Natural killer cell (primary cell): ENCODE data around the gene VMP1. TPM values are rescaled to one million over a fixed set of nuclear protein-coding genes. Genes with fewer than 3 reads are reported as not detected.
A peak's percentile ranks its signal among the peaks of the same experiment; 100 is the strongest.

Experiments used
- ATAC-seq, 3 donors: fragments of 150-1000 bp in 2 of 3; fragments of 200-7000 bp in 1 of 3; cut with Tn5 transposase; 1 replicate in 1 of 3; 2 replicates in 2 of 3; pipeline ENCODE4 v1.10.0; 2021; ENCODE audit warnings: mild to moderate bottlenecking in 2 of 3, moderate library complexity in 2 of 3
- DNase-seq, 2 donors: peaks; one replicate each; pipeline versions ENCODE4 v3.0.0 to v3.0.0-alpha.2; 2013 to 2021; ENCODE audit warnings: mixed read lengths in 1 of 2
- H3K27ac ChIP-seq: one replicate; pipeline ENCODE4 v1.5.1; 2013; ENCODE audit warnings: mild to moderate bottlenecking, low read length
- H3K27me3 ChIP-seq: one replicate; pipeline ENCODE4 v1.6.1; 2013; ENCODE audit warnings: low read length; ENCODE audit not compliant: control insufficient read depth, insufficient read depth
- H3K36me3 ChIP-seq: one replicate; pipeline ENCODE4 v1.6.1; 2013; ENCODE audit warnings: low read length; ENCODE audit not compliant: control insufficient read depth, insufficient read depth
- H3K4me1 ChIP-seq: one replicate; pipeline ENCODE4 v1.6.1; 2013; ENCODE audit warnings: low read length; ENCODE audit not compliant: control insufficient read depth, insufficient read depth
- H3K4me3 ChIP-seq: one replicate; pipeline ENCODE4 v1.5.1; 2013; ENCODE audit warnings: low read length
- H3K9me3 ChIP-seq: one replicate; pipeline ENCODE4 v1.6.1; 2013; ENCODE audit warnings: low read length; ENCODE audit not compliant: control insufficient read depth, insufficient read depth
- H3K27ac Mint-ChIP-seq, 2 donors: one replicate each; pipeline ENCODE4 v1.8.0; 2022; ENCODE audit warnings: mild to moderate bottlenecking in 2 of 2, mixed read lengths in 2 of 2, moderate library complexity in 1 of 2
- H3K27me3 Mint-ChIP-seq, 2 donors: one replicate each; pipeline ENCODE4 v1.8.0; 2022; ENCODE audit warnings: low read depth in 2 of 2, mixed read lengths in 2 of 2
- H3K36me3 Mint-ChIP-seq: one replicate; pipeline ENCODE4 v1.8.0; 2022; ENCODE audit warnings: mixed read lengths
- H3K4me1 Mint-ChIP-seq, 2 donors: one replicate each; pipeline ENCODE4 v1.8.0; 2022; ENCODE audit warnings: mixed read lengths in 2 of 2
- H3K4me3 Mint-ChIP-seq: one replicate; pipeline ENCODE4 v1.8.0; 2022; ENCODE audit warnings: mild to moderate bottlenecking, moderate library complexity, mixed read lengths
- H3K9me3 Mint-ChIP-seq, 2 donors: one replicate each; pipeline ENCODE4 v1.8.0; 2022; ENCODE audit warnings: mixed read lengths in 2 of 2
- WGBS: methylation state at CpG from one replicate; pipeline ENCODE4 v1.1.7; 2013; ENCODE audit warnings: missing lambda C conversion rate; ENCODE audit not compliant: insufficient coverage; 5-methylcytosine and 5-hydroxymethylcytosine counted together
- intact Hi-C: fragments of 100-400 bp; cut with micrococcal nuclease; formaldehyde crosslinking; loops from one replicate; pipeline ENCODE4 v1.14.2; 2022
- total RNA-seq, 4 donors: library from RNA; stranded (reverse); fragments of 120-200 nt in 1 of 4; gene quantifications; one replicate each; pipeline versions ENCODE4 v1.2.3 to v1.2.4, GENCODE V29; 2013 to 2022
- TF ChIP-seq, protein P1 (sequence below): fragments of 200-600 bp; IDR thresholded peaks from one replicate; pipeline ENCODE4 v1.8.0; 2022; ENCODE audit warnings: antibody characterized with exemption

The VMP1 gene
- total RNA-seq, 3 donors from 2014 or later (not counting 1 experiment from before 2014, with no cell fraction given), result 136 to 175 (median 162) TPM

DNA sequence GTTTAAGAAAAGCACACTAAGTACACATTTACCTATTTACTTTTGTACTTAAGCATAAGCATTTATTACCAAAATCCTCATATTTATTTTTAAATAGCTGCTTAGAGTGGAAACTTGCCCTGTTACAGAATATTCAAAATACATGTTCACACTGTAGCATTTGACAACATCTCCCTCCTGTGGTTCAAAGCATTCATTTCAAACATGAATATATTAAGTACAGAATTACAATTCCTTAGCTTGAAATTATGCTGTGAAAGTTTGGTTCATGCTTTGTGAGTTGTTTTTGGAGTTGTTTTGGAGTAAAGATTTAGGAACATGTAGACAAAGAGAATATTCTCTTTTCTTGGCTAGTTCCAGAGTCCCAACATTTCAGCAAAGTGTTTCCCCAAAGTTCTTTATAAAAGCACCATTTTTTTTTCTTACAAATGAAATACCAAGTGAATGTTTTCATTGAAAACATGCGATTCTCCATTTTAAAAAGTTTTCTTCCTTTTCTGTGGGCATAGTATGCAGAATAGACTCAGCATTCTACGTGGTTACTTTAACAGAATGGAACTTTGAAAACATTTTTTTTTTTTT, 152.1 kb downstream of the VMP1 start:
- Mint-ChIP-seq H3K9me3 (no peaks in the 10 kb centered on the region), H3K4me1 (no peaks in the 10 kb centered on the region), H3K27ac (no peak overlapping the region), H3K4me3 (no peak overlapping the region), H3K36me3 (no peaks in the 10 kb centered on the region), H3K27me3 (no peaks in the 10 kb centered on the region)
- Histone ChIP-seq H3K27me3 (no peaks in the 10 kb centered on the region), H3K36me3 (peaks cover 20% of the 10 kb centered on the region), H3K4me3 (no peak overlapping the region), H3K4me1 (no peaks in the 10 kb centered on the region), H3K9me3 (no peaks in the 10 kb centered on the region), H3K27ac (no peak overlapping the region)
- ATAC-seq (peak; percentile 52 to 67 (median 65)), DNase-seq (peak in 1 of 2 donors; percentile 72)
- intact Hi-C loops, result loop anchor here (1.0 kb wide), 1 partner anchor 106 kb away; no protein-coding TSS in a partner anchor
- WGBS, result 100% methylated on average over 2 of the region's 2 CpGs
- TF ChIP-seq, protein P1, sequence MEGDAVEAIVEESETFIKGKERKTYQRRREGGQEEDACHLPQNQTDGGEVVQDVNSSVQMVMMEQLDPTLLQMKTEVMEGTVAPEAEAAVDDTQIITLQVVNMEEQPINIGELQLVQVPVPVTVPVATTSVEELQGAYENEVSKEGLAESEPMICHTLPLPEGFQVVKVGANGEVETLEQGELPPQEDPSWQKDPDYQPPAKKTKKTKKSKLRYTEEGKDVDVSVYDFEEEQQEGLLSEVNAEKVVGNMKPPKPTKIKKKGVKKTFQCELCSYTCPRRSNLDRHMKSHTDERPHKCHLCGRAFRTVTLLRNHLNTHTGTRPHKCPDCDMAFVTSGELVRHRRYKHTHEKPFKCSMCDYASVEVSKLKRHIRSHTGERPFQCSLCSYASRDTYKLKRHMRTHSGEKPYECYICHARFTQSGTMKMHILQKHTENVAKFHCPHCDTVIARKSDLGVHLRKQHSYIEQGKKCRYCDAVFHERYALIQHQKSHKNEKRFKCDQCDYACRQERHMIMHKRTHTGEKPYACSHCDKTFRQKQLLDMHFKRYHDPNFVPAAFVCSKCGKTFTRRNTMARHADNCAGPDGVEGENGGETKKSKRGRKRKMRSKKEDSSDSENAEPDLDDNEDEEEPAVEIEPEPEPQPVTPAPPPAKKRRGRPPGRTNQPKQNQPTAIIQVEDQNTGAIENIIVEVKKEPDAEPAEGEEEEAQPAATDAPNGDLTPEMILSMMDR, result peak; percentile 69

DNA sequence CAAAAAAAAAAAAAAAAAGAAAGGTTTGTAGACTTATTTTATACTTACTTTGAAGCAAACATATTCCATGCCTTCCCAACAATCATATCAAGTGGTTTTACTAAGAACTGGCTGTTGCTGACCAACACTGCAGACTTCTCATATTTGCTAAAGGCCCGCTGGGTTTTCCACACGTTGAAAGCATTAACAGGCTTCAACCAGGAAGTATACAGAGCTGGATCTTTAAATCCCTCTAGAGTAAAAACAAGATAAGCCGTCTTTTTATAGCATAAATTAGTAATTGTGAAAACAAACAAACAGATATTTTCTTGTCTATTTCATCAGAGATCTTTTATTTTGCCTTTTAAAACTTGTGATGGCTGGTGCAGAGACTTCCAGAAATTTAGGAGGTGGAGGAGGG, 156.2 kb downstream of the VMP1 start:
- H3K27ac Mint-ChIP-seq, result no peak overlapping the region
- no peaks in the 10 kb centered on the region for H3K4me1 ChIP-seq
- WGBS, result 94% methylated on average over 2 of the region's 3 CpGs
- TF ChIP-seq, protein P1, result no peak
- no peaks in the 10 kb centered on the region for H3K27me3 Mint-ChIP-seq
- intact Hi-C loops, result no loop called here
- H3K4me3 ChIP-seq, result no peak overlapping the region
- no peaks in the 10 kb centered on the region for H3K36me3 Mint-ChIP-seq
- peaks cover 25% of the 10 kb centered on the region for H3K36me3 ChIP-seq
- no peaks in the 10 kb centered on the region for H3K9me3 Mint-ChIP-seq
- no peaks in the 10 kb centered on the region for H3K4me1 Mint-ChIP-seq
- no peak overlapping the region for H3K27ac ChIP-seq
- no peaks in the 10 kb centered on the region for H3K9me3 ChIP-seq
- H3K27me3 ChIP-seq, result no peaks in the 10 kb centered on the region
- DNase-seq (no peak), ATAC-seq (no peak)
- no peak overlapping the region for H3K4me3 Mint-ChIP-seq

DNA sequence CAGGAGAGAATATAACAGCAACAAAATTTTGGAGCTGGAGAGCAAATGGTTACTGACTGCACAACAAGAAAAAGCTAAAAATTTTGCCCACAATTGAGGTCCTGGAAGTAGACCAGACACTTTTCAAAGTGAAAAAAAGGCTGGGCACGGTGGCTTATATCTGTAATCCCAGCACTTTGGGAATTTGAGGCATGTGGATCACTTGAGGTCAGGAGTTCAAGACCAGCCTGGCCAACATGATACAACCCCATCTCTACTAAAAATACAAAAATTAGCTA, 162.4 kb downstream of the VMP1 start:
- no peaks in the 10 kb centered on the region for H3K27me3 ChIP-seq
- intact Hi-C loops, result no loop called here
- no peaks in the 10 kb centered on the region for H3K9me3 ChIP-seq
- Mint-ChIP-seq H3K4me1 (no peaks in the 10 kb centered on the region), H3K9me3 (no peaks in the 10 kb centered on the region), H3K36me3 (no peaks in the 10 kb centered on the region), H3K27ac (no peak overlapping the region), H3K4me3 (no peak overlapping the region), H3K27me3 (no peaks in the 10 kb centered on the region)
- TF ChIP-seq, protein P1, result no peak
- no peak overlapping the region for H3K27ac ChIP-seq
- DNase-seq (no peak), ATAC-seq (no peak)
- WGBS, result 55% methylated on average over 1 of the region's 1 CpG
- no peak overlapping the region for H3K4me3 ChIP-seq
- H3K36me3 ChIP-seq, result peaks cover 19% of the 10 kb centered on the region
- no peaks in the 10 kb centered on the region for H3K4me1 ChIP-seq

DNA sequence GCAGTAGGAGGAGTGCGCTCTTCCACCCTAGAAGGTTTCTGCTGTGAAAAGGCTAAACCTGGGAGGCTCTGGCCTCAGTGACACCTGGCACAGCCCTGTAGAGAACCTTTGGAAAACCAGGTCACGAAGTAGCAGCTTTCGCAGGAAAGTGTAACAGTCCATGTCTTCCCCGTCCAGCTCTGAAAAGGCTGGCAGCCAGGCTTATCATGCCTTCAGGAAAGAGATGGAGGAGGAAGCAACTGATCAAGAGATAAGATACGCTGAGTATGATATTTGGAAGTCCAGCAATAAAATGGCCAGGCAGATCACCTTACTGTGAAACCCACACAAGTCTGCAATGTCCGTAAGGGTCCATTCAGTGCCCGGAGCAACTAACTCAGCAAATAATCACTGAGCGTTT, 163.0 kb downstream of the VMP1 start:
- H3K4me3 Mint-ChIP-seq, result no peak overlapping the region
- Histone ChIP-seq H3K36me3 (peaks cover 24% of the 10 kb centered on the region), H3K9me3 (no peaks in the 10 kb centered on the region), H3K27ac (no peak overlapping the region), H3K4me3 (no peak overlapping the region), H3K4me1 (no peaks in the 10 kb centered on the region), H3K27me3 (no peaks in the 10 kb centered on the region)
- no peaks in the 10 kb centered on the region for H3K27me3 Mint-ChIP-seq
- no peak overlapping the region for H3K27ac Mint-ChIP-seq
- no peaks in the 10 kb centered on the region for H3K4me1 Mint-ChIP-seq
- no peaks in the 10 kb centered on the region for H3K9me3 Mint-ChIP-seq
- TF ChIP-seq, protein P1, result no peak
- DNase-seq (no peak), ATAC-seq (no peak)
- no peaks in the 10 kb centered on the region for H3K36me3 Mint-ChIP-seq
- intact Hi-C loops, result no loop called here
- WGBS, result 95% methylated on average over 8 of the region's 8 CpGs
